HUES6 (cell line): ENCODE results near the gene TXNRD1.

Source experiments
- H3K27ac ChIP-seq: 2 replicates; pipeline ENCODE4 v1.7.0; 2013; ENCODE audit warnings: low read depth, mild to moderate bottlenecking, low read length, inconsistent platforms
- H3K27me3 ChIP-seq: 2 replicates; pipeline ENCODE4 v1.6.1; 2013; ENCODE audit warnings: low read length; ENCODE audit not compliant: control insufficient read depth, insufficient read depth
- H3K36me3 ChIP-seq: 2 replicates; pipeline ENCODE4 v1.6.1; 2013; ENCODE audit warnings: low read length; ENCODE audit not compliant: control insufficient read depth, insufficient read depth
- H3K4me1 ChIP-seq: 2 replicates; pipeline ENCODE4 v1.6.1; 2013; ENCODE audit warnings: low read length; ENCODE audit not compliant: control insufficient read depth, insufficient read depth
- H3K4me3 ChIP-seq: 2 replicates; pipeline ENCODE4 v1.5.1; 2013; ENCODE audit warnings: low read depth, low read length
- H3K9ac ChIP-seq: one replicate; pipeline ENCODE4 v1.6.1; 2013; ENCODE audit warnings: mild to moderate bottlenecking, low read length
- H3K9me3 ChIP-seq: 2 replicates; pipeline ENCODE4 v1.6.1; 2013; ENCODE audit warnings: low read depth, low read length; ENCODE audit not compliant: control insufficient read depth, insufficient read depth

Gene TXNRD1

GRCh38 chr12:104219361-104219892 lies 3.8 kb downstream of the TXNRD1 start:
- no peak overlapping the region for H3K9ac ChIP-seq
- H3K4me3 ChIP-seq, result no peak overlapping the region
- H3K4me1 ChIP-seq, result peaks cover 4% of the 10 kb centered on the region; the same call in 1 of the 2 replicates
- H3K36me3 ChIP-seq, result no peaks in the 10 kb centered on the region
- H3K9me3 ChIP-seq, result no peaks in the 10 kb centered on the region
- peaks cover 15% of the 10 kb centered on the region for H3K27me3 ChIP-seq
- no peak overlapping the region for H3K27ac ChIP-seq

DNA sequence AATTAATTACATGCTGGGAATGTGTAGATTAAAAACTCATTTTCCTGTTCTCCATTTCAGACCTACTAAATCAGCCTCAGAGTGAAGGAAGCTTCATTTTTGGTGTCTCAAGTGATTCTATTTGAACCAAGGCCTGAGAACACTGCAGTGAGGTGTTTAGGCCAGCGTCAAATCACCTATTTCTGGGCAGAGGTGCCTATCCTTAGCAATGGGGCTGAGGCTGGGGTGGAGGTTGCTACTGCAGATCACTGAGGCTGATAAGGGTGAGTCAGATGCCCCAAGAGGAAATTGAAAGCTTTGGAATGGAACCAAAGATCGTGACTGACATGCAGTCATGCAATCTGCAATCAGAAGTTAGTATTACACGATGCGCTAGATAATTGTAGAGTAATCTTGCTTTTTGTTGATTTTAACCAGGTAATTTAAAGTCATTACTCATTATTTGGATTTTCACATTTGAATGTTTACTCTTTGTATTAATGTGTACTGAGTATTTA lies 4.4 kb downstream of the TXNRD1 start:
- Histone ChIP-seq H3K36me3 (no peaks in the 10 kb centered on the region), H3K4me3 (no peak overlapping the region), H3K9ac (no peak overlapping the region), H3K4me1 (peaks cover 4% of the 10 kb centered on the region; the same call in 1 of the 2 replicates), H3K27ac (no peak overlapping the region), H3K9me3 (no peaks in the 10 kb centered on the region), H3K27me3 (peaks cover 15% of the 10 kb centered on the region)

- no peak overlapping the region for H3K9ac ChIP-seq
- no peak overlapping the region for H3K4me3 ChIP-seq
- H3K9me3 ChIP-seq, result no peaks in the 10 kb centered on the region
- no peak overlapping the region for H3K27ac ChIP-seq
- H3K36me3 ChIP-seq, result no peaks in the 10 kb centered on the region
- H3K27me3 ChIP-seq, result peaks cover 12% of the 10 kb centered on the region
- H3K4me1 ChIP-seq, result peaks cover 4% of the 10 kb centered on the region; the same call in 1 of the 2 replicates
Measured at GRCh38 chr12:104220931-104221330, 5.4 kb downstream of the TXNRD1 start.

DNA sequence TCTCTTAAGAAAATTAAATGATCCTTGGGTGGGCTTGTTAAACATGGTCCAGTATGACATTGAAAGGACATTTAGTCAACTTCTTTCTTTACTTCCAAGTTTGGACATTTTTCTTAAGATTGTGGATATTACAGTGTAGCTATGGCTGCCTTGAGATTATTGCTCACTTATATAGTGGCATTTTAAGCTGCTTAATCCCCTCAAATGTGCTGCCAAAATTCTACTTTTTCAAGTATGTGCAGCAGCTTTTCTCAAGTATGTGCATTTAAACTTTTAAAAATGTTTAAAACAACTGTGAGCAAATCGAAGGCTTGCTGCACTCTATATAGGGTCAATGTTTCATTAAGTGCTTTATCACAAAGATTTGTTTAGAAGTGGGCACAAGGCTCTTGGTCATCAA lies 7.4 kb downstream of the TXNRD1 start:
- Histone ChIP-seq H3K4me3 (no peak overlapping the region), H3K9ac (no peak overlapping the region), H3K27ac (no peak overlapping the region), H3K27me3 (no peaks in the 10 kb centered on the region), H3K4me1 (peaks cover 4% of the 10 kb centered on the region; the same call in 1 of the 2 replicates), H3K9me3 (no peaks in the 10 kb centered on the region), H3K36me3 (no peaks in the 10 kb centered on the region)

DNA sequence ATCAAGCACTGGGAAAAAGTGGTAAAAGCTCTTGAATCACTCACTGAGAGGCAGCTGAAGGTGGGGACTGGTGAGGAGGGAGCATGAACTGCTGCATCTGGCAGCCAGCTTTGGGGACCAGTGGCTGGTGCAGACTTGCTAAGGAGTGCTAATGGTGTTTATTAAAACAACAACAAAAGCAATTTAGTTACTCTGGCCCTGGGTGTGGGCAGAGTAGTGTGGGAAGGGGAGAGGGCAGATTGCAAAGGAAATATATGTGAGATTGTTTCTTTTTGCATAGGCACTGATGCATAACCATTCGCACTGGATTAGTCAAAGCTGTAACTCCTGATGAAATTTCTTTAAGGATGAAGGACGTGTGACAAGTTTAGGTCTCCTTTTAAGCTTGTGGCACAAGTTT lies 8.1 kb downstream of the TXNRD1 start:
- Histone ChIP-seq H3K27me3 (no peaks in the 10 kb centered on the region), H3K36me3 (no peaks in the 10 kb centered on the region), H3K4me1 (peaks cover 4% of the 10 kb centered on the region; the same call in 1 of the 2 replicates), H3K9me3 (no peaks in the 10 kb centered on the region), H3K4me3 (no peak overlapping the region), H3K27ac (no peak overlapping the region), H3K9ac (no peak overlapping the region)

- no peak overlapping the region for H3K4me3 ChIP-seq
- H3K27ac ChIP-seq, result no peak overlapping the region
- peaks cover 4% of the 10 kb centered on the region; the same call in 1 of the 2 replicates for H3K9me3 ChIP-seq
- H3K36me3 ChIP-seq, result no peaks in the 10 kb centered on the region
- no peaks in the 10 kb centered on the region for H3K27me3 ChIP-seq
- no peak overlapping the region for H3K9ac ChIP-seq
- peaks cover 4% of the 10 kb centered on the region; the same call in 1 of the 2 replicates for H3K4me1 ChIP-seq
Measured at GRCh38 chr12:104226672-104227071, 11.1 kb downstream of the TXNRD1 start.

GRCh38 chr12:104230304-104231095 lies 14.9 kb downstream of the TXNRD1 start:
- Histone ChIP-seq H3K9me3 (peaks cover 35% of the 10 kb centered on the region), H3K9ac (no peak overlapping the region), H3K27me3 (no peaks in the 10 kb centered on the region), H3K4me3 (no peak overlapping the region), H3K4me1 (no peaks in the 10 kb centered on the region), H3K27ac (no peak overlapping the region), H3K36me3 (no peaks in the 10 kb centered on the region)

DNA sequence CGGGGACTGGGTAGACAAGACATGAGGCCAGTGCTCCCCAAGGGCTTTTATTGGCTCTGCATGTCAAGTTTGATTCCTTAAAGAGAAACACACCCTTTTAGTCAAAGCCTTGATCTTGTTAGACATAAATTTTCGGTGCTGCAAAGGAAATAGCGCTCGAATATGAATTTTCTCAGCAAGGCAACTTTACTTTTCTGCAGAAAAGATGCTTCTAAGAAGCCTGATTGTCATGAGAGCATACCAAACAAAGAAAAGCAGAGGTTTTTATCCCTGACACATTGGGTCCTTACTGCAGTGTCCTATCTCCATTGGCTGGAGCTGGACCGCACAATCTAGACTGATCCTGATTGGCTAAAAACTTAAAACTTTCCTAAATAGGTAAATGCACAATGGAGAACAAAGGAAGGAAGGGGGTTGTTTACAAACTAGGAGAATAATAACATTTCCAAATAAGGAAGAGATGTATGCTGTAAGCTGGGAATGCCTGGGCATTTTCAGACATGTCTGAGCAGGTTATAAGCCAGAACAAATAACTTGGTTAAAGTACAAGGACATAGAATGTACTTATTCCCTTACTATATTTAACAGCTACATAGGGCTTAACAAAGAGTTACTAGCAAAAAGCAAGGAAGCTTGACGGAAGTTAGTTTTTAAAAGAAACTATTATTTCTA lies 17.2 kb downstream of the TXNRD1 start:
- Histone ChIP-seq H3K4me3 (no peak overlapping the region), H3K9ac (no peak overlapping the region), H3K9me3 (peaks cover 44% of the 10 kb centered on the region)

GRCh38 chr12:104234926-104235499 lies 19.4 kb downstream of the TXNRD1 start:
- Histone ChIP-seq H3K27ac (no peak overlapping the region), H3K36me3 (no peaks in the 10 kb centered on the region), H3K9me3 (peaks cover 44% of the 10 kb centered on the region), H3K4me3 (no peak overlapping the region), H3K9ac (no peak overlapping the region), H3K4me1 (no peaks in the 10 kb centered on the region), H3K27me3 (no peaks in the 10 kb centered on the region)

More for the DNA sequence above, 17.2 kb downstream of the TXNRD1 start:
- no peaks in the 10 kb centered on the region for H3K4me1 ChIP-seq
- H3K36me3 ChIP-seq, result no peaks in the 10 kb centered on the region
- H3K27me3 ChIP-seq, result no peaks in the 10 kb centered on the region
- no peak overlapping the region for H3K27ac ChIP-seq

DNA sequence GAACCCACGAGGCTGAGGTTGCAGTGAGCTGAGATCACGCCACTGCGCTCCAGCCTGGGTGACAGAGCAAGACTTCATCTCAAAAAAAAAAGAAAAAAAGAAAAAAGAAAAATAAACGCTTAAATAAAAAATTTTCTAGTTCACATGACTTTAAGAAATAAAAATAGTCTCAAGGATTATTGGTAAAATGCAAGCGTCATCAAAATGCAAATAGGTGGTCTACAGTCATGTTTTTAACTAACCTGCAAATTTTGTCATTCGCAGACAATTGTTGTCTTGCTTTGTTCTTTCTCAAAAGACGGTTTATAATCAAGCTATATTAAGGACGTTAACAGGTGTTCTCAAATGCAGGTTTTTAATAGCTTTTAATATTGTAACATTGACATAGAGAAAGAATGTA lies 22.4 kb downstream of the TXNRD1 start:
- H3K36me3 ChIP-seq, result no peaks in the 10 kb centered on the region
- H3K27ac ChIP-seq, result no peak overlapping the region
- H3K4me1 ChIP-seq, result no peaks in the 10 kb centered on the region
- H3K27me3 ChIP-seq, result no peaks in the 10 kb centered on the region
- H3K9me3 ChIP-seq, result peaks cover 27% of the 10 kb centered on the region
- no peak overlapping the region for H3K4me3 ChIP-seq
- no peak overlapping the region for H3K9ac ChIP-seq
